ENCODE data around the gene KRT16.
"Not testable (repeated sequence)": the region's sequence is repeated elsewhere in the genome, so short reads cannot be mapped to it uniquely, and the experiment has no call there.

The KRT16 gene

DNA sequence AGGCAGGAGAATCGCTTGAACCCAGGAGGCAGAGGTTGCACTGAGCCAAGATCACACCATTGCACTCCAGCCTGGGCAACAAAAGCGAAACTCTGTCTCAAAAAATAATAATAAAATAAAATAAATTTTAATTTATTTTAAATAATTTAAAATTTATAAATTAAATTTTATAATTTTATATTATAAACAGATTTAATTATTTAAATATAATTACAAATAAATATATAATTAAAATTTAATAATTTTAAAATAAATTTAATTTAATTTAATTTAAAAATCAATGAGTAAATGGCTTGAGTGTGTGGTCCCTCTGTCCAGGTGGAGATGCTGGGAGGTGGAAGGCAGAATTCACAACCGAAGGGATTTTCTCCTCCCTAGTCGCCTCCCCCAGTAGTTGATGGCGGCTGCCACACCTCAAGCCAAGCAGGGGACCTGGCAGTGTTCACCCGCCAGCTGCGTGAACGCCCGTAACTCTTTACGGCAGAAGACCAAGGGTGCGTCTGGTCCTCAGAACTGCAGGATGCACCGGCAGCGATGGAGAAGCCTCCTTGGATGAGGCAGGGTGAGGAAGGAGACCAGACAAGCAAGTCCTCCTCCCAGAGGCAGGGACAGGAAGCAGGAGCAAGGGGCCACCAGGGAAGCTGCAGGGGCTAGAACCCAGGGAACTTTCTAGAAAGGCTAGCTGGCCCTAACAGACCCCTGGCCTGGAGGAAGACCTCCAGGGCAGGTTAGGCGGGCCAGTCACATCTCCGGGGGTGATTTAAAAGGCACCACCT is 34.7 kb upstream of the KRT16 start:
- DNase-seq: no peak

GRCh38 chr17:41642252-41643156 is 29.9 kb upstream of the KRT16 start:
- no peak for DNase-seq

DNA sequence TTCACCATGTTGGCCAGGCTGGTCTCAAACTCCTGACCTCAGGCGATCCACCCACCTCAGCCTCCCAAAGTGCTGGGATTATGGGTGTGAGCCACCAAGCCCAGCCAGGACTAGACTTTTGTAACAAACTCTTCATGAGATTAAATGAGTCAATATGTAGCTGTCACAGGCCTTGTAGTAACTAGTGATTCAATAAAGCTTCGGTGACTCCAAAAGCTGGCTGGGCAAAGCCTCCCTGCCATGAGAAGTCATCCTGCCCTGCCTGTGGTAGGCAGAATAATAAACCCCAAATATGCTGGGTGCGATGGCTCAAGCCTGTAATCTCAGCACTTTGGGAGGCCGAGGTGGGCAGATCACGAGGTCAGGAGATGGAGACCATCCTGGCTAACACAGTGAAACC is 28.0 kb upstream of the KRT16 start:
- not testable (repeated sequence) for DNase-seq

DNA sequence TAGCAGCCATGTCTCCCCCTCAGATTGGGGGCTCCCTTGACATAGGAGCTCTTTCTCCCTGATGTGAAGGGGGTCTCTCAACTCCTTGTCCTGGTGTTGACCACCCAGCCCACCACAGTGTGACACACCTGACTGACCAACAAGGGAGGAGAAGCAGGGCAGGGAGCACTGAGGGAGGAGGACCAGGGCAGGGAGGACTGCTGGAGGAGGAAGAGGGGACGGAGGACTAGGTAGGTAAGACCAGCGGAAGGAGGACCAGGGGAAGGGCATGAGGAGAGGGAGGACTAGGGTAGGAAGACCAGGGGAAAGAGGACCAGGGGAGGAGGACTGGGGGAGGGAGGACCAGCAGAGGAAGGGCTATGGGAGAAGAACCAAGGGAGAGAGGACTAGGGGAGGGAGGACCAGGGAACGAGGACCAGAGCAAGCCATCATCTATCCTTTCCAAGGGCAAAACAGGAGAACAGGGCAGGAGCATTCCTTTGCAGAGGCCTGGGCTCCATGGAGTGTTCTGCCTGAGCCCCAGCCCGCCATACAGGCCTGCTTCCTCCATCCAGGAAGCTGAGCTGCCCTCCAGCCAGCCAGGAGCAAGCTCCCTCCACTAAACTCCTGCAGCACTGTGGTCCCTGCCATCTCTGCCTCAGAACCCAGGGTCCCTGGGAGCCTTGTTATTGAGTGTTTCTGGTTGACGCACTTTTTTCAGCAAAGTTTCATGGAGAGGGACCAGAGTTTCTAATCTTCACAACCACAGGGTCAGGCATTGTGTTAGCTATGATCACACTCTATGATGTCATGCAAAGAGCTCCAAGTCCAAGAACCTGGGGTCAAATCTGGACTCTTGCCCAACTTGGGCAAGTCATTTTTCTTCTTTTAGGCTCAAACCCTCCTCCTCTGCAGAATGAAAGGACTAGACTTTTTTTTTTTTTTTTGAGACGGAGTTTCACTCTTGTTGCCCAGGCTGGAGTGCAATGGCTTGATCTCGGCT is 27.2 kb upstream of the KRT16 start:
- DNase-seq: no peak

DNA sequence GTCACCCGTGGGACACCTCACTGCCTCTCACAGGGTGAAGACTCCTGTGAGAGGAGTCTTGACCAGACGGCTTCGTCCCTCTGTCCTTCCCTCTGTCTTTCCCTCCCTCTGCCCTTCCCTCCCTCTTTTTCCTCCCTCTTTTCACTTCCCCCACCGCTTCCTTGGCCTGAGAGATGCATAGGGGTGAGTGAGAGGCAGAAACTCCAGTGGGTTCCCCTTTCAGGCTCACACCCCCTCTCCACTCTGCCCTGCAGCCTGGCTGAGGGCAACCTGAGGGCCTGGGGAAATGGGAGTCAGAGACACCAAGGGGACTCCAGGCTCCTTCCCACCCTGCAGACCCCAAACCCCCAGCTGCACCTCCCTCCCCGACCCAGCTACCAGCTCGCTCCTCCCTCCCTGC is 26.4 kb upstream of the KRT16 start:
- no peak for DNase-seq

DNA sequence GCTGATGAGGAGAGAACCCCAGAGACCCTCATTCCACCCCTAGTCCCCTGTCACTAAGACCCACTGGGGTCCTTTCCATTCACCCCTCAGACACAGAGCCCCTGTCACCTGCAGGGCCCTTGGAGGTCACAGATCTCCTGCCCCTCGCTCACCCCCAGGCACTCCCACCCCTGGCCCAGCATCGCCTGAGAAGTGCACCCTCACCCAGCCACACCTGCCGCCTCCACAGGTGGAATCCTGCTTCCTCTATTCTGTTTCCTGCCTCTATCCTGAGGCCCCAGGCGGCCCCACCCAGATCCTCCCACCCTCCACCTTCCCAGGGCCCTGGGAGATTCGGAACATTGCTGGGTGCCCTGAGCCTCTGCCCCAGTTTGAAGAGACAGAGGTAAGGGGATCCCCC is 25.6 kb upstream of the KRT16 start:
- no peak for DNase-seq

GRCh38 chr17:41636652-41637051 is 24.1 kb upstream of the KRT16 start:
- no peak for DNase-seq

DNA sequence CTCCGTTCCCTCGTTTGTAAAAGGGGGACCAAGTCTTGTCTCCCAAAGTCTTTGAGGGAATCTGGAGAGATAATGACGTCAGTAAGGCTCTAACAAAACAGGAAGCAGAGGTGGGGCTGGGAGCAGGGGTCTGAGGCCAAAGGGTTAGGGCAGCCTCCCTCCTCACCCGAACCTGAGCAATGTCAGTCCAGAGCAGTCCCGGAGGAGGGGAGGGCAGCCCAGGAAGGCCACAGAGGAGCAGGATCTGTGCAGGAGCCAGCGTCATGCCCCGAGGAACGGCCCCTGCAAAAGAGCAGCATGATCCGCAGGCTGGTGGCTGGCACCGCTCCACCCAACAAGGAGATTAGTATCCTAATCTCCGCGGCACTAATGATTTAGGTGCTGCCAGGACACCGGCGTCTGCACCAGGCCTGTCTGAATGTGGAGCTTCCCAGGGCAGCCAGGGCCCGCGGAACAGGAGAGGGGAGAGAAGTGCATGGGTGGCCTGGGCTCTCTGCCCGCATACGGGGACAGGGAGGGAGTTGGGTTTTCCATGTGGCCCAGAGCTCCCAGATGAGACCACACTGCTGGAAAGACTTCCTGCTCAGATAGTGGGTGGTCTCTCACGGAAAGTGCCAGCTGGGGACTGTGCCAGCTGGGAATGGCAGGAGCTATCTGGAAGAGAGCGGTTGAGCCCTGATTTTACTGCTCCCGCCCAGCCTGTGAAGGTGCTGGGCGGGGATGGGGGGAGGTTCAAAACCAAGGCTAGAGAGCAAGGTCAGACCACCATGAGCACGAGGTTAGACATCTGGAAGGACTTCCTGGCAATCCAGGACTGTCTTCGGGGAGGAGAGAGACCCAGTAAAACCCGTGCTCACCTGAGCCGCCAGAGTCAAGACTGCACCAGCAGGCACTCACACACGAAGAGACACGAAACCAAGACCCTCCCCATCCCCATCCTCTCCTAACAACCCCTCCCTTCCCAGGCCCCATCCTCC is 22.8 kb upstream of the KRT16 start:
- no peak for DNase-seq

DNA sequence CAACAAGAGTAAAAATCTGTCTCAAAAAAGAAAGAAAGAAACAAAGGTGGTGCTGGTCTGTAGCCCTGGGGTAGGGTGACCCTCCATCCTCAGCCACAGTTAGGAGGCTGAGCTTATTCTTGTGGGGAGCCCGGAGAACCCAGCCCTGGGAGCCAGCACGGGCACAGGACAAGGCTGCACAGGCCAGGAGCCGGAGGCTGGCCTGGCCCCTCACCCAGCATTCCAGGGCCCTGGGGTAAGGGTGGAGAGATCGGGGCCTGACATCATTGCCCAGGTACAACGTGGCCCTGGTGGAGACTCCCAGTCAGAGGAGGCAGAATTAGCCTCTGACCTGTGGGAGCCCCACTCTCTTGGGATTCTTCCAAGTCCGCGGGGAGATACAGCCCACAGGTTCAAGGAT is 22.1 kb upstream of the KRT16 start:
- DNase-seq: no peak

DNA sequence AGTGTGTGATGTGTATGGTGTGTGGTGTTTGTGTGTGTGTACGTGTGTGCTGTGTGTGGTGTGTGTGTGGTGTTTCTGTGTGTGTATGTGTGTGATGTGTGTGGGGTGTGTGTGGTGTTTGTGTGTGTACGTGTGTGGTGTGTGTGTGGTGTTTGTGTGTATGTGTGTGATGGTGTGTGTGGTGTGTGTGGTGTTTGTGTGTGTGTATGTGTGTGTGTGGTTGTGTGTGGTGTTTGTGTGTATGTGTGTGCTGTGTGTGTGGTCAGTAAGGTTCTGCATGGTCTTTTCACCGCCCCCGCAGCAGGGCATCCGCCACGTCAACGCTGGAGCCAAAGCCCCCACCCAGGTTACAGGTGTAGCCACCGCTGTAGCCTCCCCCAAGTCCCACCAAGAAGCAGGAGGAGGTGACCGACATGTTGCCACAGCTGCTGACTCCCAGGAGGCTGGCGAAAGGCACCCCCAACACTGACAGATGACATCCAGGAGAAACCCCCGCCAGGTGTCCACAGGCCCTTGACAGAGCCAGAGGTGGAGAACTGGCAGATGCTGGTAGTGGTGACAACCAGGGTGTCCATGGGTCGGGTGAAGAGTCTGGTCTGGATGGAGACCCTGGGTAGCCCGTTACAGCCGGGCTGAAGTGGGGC is 21.1 kb upstream of the KRT16 start:
- DNase-seq: no peak

- DNase-seq: no peak
Observed at GRCh38 chr17:41632482-41633105, 20.0 kb upstream of the KRT16 start.

DNA sequence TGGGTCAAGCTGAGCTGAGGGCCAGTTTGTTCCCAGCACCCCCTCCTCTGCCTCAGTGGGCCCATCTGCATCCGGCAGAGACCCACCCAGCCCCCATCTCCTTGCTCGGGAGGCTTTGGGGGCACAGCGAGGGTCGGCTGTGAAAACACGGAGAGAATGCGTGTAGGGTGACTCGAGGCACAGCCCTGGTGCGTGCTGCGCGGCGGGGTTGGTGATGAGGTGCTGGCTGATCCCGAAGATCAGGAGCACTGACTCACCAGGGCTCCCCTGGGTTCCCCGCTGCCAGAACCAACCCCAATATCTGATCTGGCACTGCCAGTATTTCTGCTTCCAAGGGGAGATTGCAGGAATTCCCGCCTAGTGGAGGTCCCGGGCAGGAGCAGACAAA is 19.3 kb upstream of the KRT16 start:
- DNase-seq: no peak

- DNase-seq: no peak
Observed at GRCh38 chr17:41631025-41631897, 18.7 kb upstream of the KRT16 start.

- no peak for DNase-seq
Observed at GRCh38 chr17:41629826-41630670, 17.5 kb upstream of the KRT16 start.

GRCh38 chr17:41629316-41629715 is 16.7 kb upstream of the KRT16 start:
- DNase-seq: no peak

DNA sequence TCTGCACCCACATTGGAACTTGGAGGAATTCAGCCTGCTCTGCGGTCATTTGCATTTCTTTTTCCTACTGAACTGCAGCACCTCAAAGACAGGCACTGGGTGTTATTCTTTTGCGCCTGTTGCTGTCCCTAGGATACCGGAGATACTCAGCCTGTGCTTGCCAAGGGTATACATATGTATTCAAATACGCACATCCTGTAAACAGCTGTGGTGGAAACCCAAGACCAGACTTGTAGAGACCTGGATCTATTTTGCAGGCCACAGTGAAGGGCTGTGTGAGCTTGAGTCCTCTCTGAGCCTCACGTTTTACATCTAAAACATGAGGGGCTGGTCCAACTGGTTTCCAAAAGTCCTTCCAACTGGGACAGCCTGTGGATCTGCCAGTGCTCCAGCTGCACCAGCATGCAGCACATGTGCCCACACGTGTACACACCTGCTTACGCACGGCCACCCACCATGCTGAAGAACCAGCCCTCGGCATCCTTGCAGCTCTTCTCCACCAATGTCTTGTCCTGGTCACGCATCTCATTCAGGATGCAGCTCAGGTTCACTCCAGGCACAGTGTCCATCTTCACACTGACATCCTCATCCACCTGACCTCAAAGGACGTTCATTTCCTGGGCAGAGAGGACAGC is 16.2 kb upstream of the KRT16 start:
- DNase-seq: not testable (repeated sequence)

DNA sequence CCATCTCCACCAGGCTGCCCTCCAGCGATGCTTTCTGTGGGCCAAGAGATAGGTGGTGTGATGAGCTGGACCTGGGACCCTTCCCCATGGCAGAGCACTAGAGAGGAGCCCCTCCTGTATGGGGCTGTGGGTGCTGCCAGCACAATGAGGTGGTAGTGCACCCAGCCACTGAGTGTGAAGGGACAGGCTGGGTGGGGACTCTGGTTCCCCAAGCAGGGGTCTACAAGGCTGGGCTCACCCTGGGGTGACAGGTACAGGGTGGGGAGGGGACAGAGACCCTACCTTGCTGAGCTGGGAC is 15.5 kb upstream of the KRT16 start:
- DNase-seq: not testable (repeated sequence)

GRCh38 chr17:41627316-41628072 is 14.9 kb upstream of the KRT16 start:
- no peak for DNase-seq
